OCI-LY1 (cell line): ENCODE data around the gene ABCB8.

Source experiments
- CTCF ChIP-seq: fragments of 200-600 bp; sonication (generic), shearing (Covaris generic); IDR thresholded peaks from 2 replicates; pipeline ENCODE4 v1.5.1; 2017; ENCODE audit warnings: mild to moderate bottlenecking, antibody characterized with exemption, low read length, moderate library complexity, mixed read lengths
- EZH2 ChIP-seq: fragments of 200-600 bp; sonication (generic), shearing (Covaris generic); IDR thresholded peaks from 2 replicates; pipeline ENCODE4 v1.8.0; 2017; ENCODE audit warnings: borderline replicate concordance, mixed run types, mild to moderate bottlenecking, antibody characterized with exemption, low read length, moderate library complexity, mixed read lengths

DNA sequence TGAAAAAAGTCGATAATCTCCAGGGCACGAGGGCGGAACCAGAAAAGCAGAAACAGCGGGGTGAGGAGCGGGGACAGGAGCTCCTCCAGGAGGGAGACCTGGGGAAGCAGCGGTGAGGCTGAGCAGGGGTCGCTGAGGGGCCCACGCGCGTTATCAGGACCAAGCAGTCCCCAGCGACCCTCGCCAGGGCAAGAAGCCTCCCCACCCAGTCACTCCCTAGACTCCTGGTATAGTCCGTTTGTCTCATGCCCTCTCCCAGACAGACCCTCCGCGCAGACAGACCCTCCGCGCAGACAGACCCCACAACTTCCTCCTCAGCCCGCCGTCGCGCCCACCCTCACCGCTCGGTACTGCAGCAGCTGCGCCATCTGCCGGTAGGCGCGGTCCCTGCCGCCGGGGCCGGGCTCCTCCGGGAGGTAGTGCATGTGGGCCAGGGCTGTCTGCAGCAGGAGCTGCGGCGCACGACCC is 10.3 kb upstream of the ABCB8 start:
- TF ChIP-seq CTCF (peak; percentile 100), EZH2 (no peak)
